SIG-M5 (cell line): ENCODE results near the gene COL6A3.
"Not testable (repeated sequence)": the region's sequence is repeated elsewhere in the genome, so short reads cannot be mapped to it uniquely, and the experiment has no call there.

ENCODE experiments used
- DNase-seq: peaks from one replicate; lab custom pipeline; 2025; lab: John Stamatoyannopoulos, UW

The COL6A3 gene

GRCh38 chr2:237315829-237316225 is 98.1 kb downstream of the COL6A3 start:
- no peak for DNase-seq

- no peak for DNase-seq
Measured at GRCh38 chr2:237315170-237315828, 98.7 kb downstream of the COL6A3 start.

DNA sequence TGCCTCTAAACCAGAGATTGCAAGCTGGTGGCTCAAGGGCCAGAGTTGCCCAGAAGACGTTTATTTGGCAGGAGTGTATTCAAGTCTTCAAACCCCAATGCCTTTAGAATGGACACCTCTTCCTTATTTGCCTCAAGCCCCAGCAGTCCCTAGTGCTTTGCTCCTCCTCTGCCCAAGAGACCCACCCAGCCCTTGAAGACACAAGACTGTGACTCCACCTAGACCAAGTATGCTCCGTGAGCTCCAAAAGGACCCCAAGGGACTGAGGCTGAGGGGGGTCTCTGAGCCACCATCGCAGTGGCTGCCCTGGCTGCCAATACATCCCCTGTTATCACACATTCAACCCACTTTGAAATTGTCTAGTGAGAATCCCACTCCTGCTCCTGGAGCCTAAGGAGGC is 99.3 kb downstream of the COL6A3 start:
- DNase-seq, result no peak

GRCh38 chr2:237314198-237314597 is 99.8 kb downstream of the COL6A3 start:
- no peak for DNase-seq

DNA sequence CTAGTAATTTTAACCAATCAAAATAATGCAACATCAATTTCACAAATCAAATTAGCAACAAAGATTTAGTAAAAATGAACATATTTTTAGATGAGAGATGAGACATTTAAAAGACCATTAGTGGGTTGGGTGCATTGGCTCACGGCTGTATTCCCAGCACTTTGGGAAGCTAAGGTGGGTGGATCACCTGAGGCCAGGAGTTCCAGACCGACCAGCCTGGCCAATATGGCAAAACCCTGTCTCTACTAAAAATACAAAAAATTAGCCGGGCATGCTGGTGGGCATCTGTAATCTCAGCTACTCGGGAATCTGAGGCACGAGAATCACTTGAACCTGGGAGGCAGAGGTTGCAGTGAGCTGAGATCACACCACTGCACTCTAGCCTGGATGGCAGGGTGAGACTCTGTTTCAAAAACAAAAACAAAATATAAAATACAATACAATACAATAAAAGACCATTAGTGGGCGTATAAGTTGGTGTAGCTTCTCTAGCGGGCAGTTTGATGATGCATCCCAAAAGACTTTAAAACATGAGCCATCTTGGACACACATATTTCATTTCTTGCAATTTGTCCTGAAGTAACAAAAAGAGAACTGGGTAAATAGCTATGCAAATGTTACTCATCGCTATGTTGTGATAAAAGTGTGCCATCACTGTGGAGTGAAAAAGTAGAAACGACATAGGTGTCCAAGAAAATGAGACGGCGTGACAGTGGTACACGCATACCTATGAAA is 101.8 kb downstream of the COL6A3 start:
- no peak for DNase-seq

DNA sequence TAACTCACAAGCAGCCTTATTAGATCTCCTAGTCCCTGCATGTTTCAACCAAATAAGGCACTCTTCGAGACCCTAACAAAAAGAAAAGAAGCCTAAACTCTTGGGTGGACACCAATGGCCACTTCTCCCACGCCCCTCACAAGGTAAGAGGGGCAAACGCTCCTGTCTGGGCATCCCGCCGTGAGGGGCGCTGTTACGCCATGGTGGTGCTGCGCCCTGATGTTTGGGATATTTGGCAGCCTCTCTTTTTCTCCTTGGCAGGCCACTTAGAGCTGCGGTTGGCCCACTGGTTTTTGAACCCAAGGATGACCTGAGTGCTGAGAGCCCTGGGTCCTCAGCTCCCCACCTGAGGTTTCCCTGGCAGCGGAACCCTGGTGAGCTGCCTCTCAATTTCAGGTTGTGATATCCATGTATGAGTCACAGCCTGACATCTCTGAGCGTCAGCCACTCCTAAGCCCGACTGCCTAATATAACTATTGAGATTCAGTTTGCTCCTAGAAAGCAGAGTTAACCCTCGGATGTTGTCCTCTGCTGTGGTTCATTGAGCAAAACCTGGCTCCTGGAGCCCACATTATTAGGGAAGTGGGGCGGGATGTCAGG is 103.3 kb downstream of the COL6A3 start:
- no peak for DNase-seq

- DNase-seq, result no peak
Measured at GRCh38 chr2:237309416-237309815, 104.5 kb downstream of the COL6A3 start.

DNA sequence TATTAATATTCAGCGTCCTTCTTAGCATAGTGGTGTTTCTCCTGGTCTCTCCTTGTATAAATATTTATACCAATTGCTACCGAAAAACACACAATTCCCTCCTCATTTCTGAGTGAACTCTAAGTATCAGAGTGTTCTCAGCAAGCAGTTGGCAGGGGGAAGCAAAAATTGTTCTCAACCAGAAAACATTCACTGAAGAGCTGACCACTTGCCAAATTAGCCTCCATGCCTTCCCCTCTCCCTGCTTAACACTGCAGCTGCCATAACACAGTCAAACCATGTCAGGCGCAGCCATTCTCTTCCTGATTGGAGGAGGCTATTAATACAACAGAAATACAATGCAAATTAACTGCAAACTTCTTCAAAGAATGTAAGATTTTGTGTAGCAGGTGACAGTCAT is 105.0 kb downstream of the COL6A3 start:
- no peak for DNase-seq

GRCh38 chr2:237307474-237307873 is 106.5 kb downstream of the COL6A3 start:
- no peak for DNase-seq

DNA sequence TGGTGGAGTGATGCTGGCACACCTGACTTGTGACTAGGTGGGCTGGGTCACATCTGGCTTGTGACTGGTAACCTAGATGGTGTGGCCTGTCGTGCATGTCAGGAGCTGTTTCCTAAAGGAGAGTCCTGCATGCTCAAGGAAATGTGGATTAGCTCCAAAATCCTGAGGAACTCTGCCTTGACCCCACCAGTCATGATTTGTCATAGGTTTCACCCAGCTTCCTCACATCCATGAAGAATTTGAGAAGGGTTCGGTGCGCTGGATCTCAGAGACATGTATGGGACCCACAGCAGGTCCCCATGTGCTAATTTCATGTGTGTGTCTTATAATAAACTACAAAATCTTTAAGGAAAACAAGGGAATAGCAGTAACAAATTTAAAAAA is 107.2 kb downstream of the COL6A3 start:
- DNase-seq, result no peak

DNA sequence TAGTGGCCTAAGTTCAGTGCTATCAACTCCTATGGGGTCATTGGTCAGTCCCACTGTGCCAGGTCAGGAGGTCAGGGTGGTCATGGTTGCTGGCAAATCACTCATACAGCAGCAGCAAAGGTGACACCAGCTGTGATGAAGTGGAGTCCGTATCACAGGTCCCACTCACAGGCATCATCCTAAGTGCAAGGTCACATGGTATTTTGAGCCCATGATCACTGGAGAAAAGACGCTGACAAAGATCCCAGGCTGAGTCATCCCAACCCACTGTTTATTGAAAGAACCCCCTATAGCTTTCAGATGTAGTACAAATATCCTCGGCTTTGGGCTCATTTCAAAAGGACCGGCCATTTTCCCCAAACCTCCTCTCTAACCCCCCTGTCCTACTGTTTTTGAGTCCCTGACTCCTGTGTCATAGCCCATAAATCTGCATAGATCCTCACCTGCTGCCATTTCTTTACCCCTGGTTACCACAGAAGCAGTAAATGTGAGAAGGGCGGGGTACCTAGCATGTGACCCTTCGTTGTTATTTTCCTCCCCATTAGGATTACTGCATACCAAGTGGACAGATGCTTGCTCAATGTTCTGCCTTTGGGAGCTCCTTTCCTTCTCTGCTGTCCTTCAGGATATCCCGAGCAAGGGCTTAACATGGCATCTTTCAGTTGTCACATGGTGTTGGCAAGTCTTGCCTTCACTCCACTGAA is 107.7 kb downstream of the COL6A3 start:
- DNase-seq, result no peak

DNA sequence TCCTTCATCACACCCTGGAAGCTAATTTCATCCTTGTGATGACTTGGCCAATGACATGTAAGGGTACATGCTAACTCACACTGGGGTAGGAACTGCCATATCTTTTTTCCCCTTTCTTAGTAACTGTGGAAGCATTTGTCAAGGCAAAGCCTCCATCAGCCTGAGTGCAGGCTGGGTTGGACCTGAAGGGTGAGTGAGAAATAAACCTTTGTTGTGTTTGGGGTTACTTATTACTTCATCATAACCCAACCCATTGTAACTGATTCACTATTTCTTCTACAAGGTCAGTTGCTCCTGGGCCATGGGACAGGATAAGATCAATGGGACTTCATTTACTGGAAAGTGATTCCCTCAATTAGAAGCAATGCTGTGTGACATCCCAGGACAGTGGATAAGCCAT is 108.4 kb downstream of the COL6A3 start:
- DNase-seq, result no peak

DNA sequence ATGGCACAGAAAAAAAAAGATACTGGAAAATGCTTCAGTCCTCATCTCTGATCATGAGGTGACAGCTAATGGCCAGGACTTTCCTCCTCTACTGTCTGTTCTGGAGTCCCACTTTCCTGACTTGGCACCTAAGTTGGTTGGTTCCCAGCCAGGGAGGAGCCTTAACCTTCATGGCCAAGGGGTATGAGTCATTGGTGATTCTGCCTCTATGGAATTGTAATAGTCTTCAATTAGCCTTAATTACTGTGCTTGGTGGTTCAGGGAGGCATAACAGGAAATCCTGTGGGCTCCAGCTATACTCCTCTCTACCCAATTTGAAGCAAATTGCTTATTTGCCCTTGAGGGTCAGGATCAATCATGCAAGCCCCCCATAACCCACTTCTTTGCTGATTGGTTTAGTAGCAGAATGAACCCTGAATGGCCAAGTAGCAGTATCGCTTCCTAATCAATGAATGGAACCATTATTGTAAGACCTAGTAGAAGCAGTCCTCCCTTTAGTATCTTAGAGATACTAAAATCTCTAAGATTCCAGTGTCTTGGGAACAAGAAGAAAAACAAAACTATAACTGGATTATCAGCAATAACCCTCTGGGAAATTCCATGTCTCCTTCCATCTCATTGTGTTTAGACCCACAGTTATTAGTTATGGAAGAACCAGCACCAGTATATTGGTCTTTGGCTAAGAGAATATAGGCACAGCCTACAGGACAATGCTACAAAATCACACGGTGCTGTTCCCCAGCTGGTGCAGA is 109.0 kb downstream of the COL6A3 start:
- DNase-seq, result no peak

- DNase-seq, result not testable (repeated sequence)
Measured at GRCh38 chr2:237303244-237303643, 110.7 kb downstream of the COL6A3 start.

- DNase-seq, result no peak
Measured at GRCh38 chr2:237301595-237301994, 112.4 kb downstream of the COL6A3 start.

GRCh38 chr2:237300739-237301138 is 113.2 kb downstream of the COL6A3 start:
- DNase-seq, result no peak

- DNase-seq, result no peak
Measured at GRCh38 chr2:237299906-237300305, 114.1 kb downstream of the COL6A3 start.

DNA sequence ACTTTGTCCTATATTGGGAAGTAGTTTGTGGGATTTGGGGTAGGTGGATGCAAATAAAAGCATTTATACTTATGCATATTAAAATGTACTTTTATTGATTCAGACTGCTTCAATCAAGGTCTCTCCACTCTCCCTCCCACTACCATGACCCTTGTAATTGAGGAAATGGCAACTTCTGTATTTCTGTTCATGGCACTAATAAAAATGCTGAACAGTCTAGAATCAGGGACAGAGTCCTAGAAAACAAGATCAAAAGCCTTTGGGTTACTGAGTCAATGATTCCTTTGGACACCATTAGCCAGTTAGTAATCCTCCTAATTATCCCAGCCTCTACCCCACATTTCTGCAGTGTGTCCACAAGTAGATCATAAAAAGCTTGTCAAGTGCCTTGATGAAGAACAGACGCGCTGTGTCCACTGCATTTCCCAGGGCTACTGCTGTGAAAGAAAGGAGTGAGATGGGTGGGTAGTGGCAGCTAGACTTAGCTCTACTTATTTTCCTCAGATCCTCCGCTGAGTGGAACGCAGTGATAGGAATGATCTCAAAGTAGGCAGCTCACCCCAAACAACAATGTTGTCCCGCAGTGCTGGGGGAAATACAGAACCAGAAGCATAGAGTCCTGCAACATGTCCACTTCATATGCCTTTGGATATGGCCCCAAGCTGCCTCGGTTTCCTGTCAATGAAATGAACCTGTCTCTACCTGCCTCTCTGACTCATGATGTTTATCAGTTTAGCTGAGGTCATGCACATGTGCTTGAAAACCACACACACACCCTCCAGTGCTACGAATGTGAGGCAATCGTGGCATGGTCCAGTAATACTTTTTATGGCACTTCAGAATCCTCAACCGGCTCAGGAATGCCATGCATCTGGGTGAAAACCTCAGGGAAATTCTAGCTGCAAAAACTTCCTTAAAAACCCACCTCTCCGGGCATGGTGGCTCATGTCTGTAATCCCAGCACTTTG is 115.5 kb downstream of the COL6A3 start:
- DNase-seq, result no peak

DNA sequence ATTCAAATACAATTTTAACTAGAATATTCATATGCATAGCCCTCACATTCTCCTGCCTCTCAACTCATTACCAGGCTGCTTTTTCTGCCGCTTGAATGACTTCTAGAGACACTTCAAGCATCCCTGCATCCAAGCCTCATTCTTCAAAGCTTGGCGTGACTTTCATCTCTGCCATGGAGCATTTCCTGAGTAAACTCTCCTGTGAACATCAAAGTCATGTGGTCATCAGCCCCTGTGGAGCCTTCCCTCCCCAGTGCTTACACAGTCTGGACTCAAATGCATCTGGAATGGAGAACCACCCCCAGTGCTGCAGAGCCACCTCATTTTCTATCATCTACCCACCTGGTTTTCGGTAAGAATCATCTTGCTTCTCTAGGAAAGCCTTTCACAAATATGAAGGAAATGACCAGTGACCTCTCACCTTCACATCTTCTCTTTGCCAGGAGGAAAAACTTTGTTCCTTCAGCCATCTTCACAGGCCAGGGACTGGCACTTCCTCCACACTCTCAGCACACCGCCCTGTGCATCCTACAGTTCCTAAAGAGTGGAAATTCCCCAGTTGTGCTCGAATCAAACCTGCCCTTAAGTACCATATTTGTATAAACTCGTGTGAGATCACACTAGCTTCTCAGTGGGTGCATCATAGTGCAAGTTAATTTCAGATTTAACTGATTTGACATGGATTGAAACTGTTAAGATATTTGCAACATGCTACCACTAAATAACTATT is 116.4 kb downstream of the COL6A3 start:
- DNase-seq, result no peak

GRCh38 chr2:237296756-237297155 is 117.2 kb downstream of the COL6A3 start:
- no peak for DNase-seq
